ENCODE data around the gene SYCN. TPM values are rescaled to one million over a fixed set of nuclear protein-coding genes. Genes with fewer than 3 reads are reported as not detected.

Gene SYCN
- total and polyA plus RNA-seq, 2 of the 13 experiments (the other 11 are each of a cell fraction or from before 2014, with no cell fraction given) = not detected

DNA sequence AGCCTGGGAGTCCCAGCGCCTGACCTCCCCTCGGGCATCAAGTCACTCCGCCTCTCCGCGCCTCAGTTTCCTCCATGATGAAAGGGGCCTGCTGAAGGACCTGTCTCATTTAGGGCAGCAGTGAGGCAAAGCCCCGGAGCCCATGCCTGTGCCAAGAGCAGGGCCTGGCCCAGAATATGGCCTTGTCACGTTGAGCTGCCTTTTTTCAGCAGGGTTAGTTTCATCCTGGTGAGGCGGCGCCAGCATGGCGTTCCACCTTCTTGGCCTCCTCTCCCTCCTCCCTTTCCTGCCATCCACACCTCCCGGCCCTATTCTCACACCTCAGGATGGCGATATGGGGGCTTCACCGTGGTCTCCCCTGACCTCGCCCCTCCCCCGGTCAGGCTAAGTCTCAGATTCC lies 48.3 kb downstream of the SYCN start:
- H2AFZ ChIP-seq (ENCODE audit: low read length) = no peak overlapping the region
- no peak overlapping the region for H3K4me3 ChIP-seq (replicated peaks in 1 of 3; ENCODE audit: insufficient read depth in 1 of 3, low read depth in 2 of 3, low read length in 3 of 3)
- peaks cover 53% of the 10 kb centered on the region for H3K79me2 ChIP-seq (ENCODE audit: insufficient read depth, low read length)
- H3K27me3 ChIP-seq (ENCODE audit: control insufficient read depth in 1 of 2, insufficient read depth in 2 of 2, low read length in 2 of 2) = no peaks in the 10 kb centered on the region
- no peak for DNase-seq (ENCODE audit: low spot score)
- H3K4me2 ChIP-seq (ENCODE audit: low read depth, low read length) = no peak overlapping the region
- ChIA-PET CTCF (ENCODE audit: low intra/inter-chr PET ratio, low total read pairs) (no interaction called here), POLR2A (interaction anchor here (3.6 kb wide), 1 partner anchor 10 kb away, joined by 26 read pairs; no protein-coding TSS in a partner anchor)
- H3K9ac ChIP-seq (ENCODE audit: insufficient read depth, low read depth, low read length) = no peak overlapping the region
- no peak for FAIRE-seq
- H4K20me1 ChIP-seq (ENCODE audit: insufficient read depth, low read length) = peaks cover 18% of the 10 kb centered on the region; the same call in 1 of the 2 replicates
- BruUV-seq (replicated peaks) = no TSS peak
- H3K4me1 ChIP-seq (ENCODE audit: insufficient read depth, low read length) = peaks cover 52% of the 10 kb centered on the region
- no peak overlapping the region for H3K27ac ChIP-seq (ENCODE audit: extremely low read length, insufficient read depth, low read length)
- WGBS (ENCODE audit: low lambda C conversion rate) = 94% methylated on average over 9 of the region's 15 CpGs
- intact Hi-C loops (cut with micrococcal nuclease; ENCODE audit: unreplicated experiment) (loop anchor here (5.0 kb wide), 1 partner anchor 33 kb away; no protein-coding TSS in a partner anchor), in situ Hi-C loops (cut with HindIII; ENCODE audit: extremely low pct_ligation_motif_present, low pct_unique_long_range_greater_than_20kb) (no loop called here)
- H3K36me3 ChIP-seq (replicated peaks in 1 of 2; ENCODE audit: control insufficient read depth in 1 of 2, insufficient read depth in 2 of 2, low read length in 2 of 2) = peaks cover 1 to 12% of the 10 kb centered on the region in 2 experiments; a peak in 2 of 5 replicates
- ATAC-seq = no peak
- no peaks in the 10 kb centered on the region for H3K9me3 ChIP-seq (ENCODE audit: low read length)
- no peak for TF ChIP-seq KAT8 (CRISPR knock-in tag; IDR thresholded peaks at IDR 0.05)
- no peak for TF ChIP-seq ZNF234 (CRISPR knock-in tag; conservative IDR thresholded peaks at IDR 0.05)
- TF ChIP-seq RAD21 (CRISPR knock-in tag; IDR thresholded peaks at IDR 0.05) = no peak
- no peak for TF ChIP-seq PHF20 (CRISPR knock-in tag; IDR thresholded peaks at IDR 0.05)
- no peak for TF ChIP-seq PCBP1 (IDR thresholded peaks at IDR 0.05; ENCODE audit: borderline replicate concordance, low read depth, low read length)
- no peak for TF ChIP-seq NBN (conservative IDR thresholded peaks at IDR 0.05)
- no peak for TF ChIP-seq JARID2 (CRISPR knock-in tag; IDR thresholded peaks at IDR 0.05; ENCODE audit: insufficient replicate concordance)
- TF ChIP-seq, protein P1, sequence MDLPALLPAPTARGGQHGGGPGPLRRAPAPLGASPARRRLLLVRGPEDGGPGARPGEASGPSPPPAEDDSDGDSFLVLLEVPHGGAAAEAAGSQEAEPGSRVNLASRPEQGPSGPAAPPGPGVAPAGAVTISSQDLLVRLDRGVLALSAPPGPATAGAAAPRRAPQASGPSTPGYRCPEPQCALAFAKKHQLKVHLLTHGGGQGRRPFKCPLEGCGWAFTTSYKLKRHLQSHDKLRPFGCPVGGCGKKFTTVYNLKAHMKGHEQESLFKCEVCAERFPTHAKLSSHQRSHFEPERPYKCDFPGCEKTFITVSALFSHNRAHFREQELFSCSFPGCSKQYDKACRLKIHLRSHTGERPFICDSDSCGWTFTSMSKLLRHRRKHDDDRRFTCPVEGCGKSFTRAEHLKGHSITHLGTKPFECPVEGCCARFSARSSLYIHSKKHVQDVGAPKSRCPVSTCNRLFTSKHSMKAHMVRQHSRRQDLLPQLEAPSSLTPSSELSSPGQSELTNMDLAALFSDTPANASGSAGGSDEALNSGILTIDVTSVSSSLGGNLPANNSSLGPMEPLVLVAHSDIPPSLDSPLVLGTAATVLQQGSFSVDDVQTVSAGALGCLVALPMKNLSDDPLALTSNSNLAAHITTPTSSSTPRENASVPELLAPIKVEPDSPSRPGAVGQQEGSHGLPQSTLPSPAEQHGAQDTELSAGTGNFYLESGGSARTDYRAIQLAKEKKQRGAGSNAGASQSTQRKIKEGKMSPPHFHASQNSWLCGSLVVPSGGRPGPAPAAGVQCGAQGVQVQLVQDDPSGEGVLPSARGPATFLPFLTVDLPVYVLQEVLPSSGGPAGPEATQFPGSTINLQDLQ (CRISPR knock-in tag; IDR thresholded peaks at IDR 0.05) = no peak
- TF ChIP-seq CHCHD3 (CRISPR knock-in tag; IDR thresholded peaks at IDR 0.05) = no peak
- TF ChIP-seq, protein P2, sequence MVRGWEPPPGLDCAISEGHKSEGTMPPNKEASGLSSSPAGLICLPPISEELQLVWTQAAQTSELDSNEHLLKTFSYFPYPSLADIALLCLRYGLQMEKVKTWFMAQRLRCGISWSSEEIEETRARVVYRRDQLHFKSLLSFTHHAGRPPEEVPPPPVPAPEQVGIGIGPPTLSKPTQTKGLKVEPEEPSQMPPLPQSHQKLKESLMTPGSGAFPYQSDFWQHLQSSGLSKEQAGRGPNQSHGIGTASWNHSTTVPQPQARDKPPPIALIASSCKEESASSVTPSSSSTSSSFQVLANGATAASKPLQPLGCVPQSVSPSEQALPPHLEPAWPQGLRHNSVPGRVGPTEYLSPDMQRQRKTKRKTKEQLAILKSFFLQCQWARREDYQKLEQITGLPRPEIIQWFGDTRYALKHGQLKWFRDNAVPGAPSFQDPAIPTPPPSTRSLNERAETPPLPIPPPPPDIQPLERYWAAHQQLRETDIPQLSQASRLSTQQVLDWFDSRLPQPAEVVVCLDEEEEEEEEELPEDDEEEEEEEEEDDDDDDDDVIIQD (CRISPR knock-in tag; IDR thresholded peaks at IDR 0.05; ENCODE audit: low read depth) = no peak
- no peak for TF ChIP-seq PHF21A (CRISPR knock-in tag; IDR thresholded peaks at IDR 0.05)
- no peak for TF ChIP-seq ARNT (IDR thresholded peaks at IDR 0.05)
- no peak for TF ChIP-seq ZNF382 (CRISPR knock-in tag; IDR thresholded peaks at IDR 0.05; ENCODE audit: borderline replicate concordance)
- TF ChIP-seq, protein P3, sequence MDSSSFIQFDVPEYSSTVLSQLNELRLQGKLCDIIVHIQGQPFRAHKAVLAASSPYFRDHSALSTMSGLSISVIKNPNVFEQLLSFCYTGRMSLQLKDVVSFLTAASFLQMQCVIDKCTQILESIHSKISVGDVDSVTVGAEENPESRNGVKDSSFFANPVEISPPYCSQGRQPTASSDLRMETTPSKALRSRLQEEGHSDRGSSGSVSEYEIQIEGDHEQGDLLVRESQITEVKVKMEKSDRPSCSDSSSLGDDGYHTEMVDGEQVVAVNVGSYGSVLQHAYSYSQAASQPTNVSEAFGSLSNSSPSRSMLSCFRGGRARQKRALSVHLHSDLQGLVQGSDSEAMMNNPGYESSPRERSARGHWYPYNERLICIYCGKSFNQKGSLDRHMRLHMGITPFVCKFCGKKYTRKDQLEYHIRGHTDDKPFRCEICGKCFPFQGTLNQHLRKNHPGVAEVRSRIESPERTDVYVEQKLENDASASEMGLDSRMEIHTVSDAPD (CRISPR knock-in tag; IDR thresholded peaks at IDR 0.05) = no peak
- no peak for TF ChIP-seq ZNF30 (CRISPR knock-in tag; IDR thresholded peaks at IDR 0.05)
- no peak for TF ChIP-seq ZMYM3 (CRISPR knock-in tag; IDR thresholded peaks at IDR 0.05)
- TF ChIP-seq ZKSCAN5 (CRISPR knock-in tag; IDR thresholded peaks at IDR 0.05) = no peak
- TF ChIP-seq NRL (CRISPR knock-in tag; IDR thresholded peaks at IDR 0.05; ENCODE audit: borderline replicate concordance) = no peak
- TF ChIP-seq, protein P4, sequence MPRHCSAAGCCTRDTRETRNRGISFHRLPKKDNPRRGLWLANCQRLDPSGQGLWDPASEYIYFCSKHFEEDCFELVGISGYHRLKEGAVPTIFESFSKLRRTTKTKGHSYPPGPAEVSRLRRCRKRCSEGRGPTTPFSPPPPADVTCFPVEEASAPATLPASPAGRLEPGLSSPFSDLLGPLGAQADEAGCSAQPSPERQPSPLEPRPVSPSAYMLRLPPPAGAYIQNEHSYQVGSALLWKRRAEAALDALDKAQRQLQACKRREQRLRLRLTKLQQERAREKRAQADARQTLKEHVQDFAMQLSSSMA (CRISPR knock-in tag; IDR thresholded peaks at IDR 0.05) = no peak
